Esophagus mucosa (tissue), 1 donor: ENCODE data around the gene RAP2A. TPM values are rescaled to one million over a fixed set of nuclear protein-coding genes. Genes with fewer than 3 reads are reported as not detected.

Source experiments
- ATAC-seq: fragments of 200-7000 bp; cut with Tn5 transposase; one replicate; pipeline ENCODE4 v1.9.1; 2020
- total RNA-seq: library from RNA; stranded (reverse); gene quantifications from one replicate; pipeline ENCODE4 v1.2.4, GENCODE V29; 2023
- donor health status: DM: yes; HTN: yes; CAD: no.

RAP2A gene
- total RNA-seq, 1 donor from 2014 or later = 43.8 TPM

GRCh38 chr13:97495678-97496077, 61.7 kb downstream of the RAP2A start:
- peak; percentile 87 for ATAC-seq

- ATAC-seq = no peak
Measured at GRCh38 chr13:97496511-97496910, 62.5 kb downstream of the RAP2A start.

- no peak for ATAC-seq
Measured at GRCh38 chr13:97497400-97497799, 63.4 kb downstream of the RAP2A start.

- ATAC-seq = no peak
Measured at GRCh38 chr13:97498419-97498818, 64.5 kb downstream of the RAP2A start.

- no peak for ATAC-seq
Measured at GRCh38 chr13:97499181-97499580, 65.2 kb downstream of the RAP2A start.

GRCh38 chr13:97502181-97502580, 68.2 kb downstream of the RAP2A start:
- no peak for ATAC-seq

- ATAC-seq = no peak
Measured at GRCh38 chr13:97502706-97503105, 68.7 kb downstream of the RAP2A start.

GRCh38 chr13:97505017-97505416, 71.0 kb downstream of the RAP2A start:
- ATAC-seq = no peak

GRCh38 chr13:97506511-97506910, 72.5 kb downstream of the RAP2A start:
- ATAC-seq = peak; percentile 22

- peak; percentile 18 for ATAC-seq
Measured at GRCh38 chr13:97512732-97513131, 78.8 kb downstream of the RAP2A start.

GRCh38 chr13:97515643-97516042, 81.7 kb downstream of the RAP2A start:
- ATAC-seq = no peak

GRCh38 chr13:97517967-97518366, 84.0 kb downstream of the RAP2A start:
- ATAC-seq = no peak

Other genes starting within 250 kb of the RAP2A start
- gene MBNL2, start 211.8 kb upstream of the RAP2A start, total RNA-seq = 28.1 TPM